HEK293T (cell line): ENCODE measurements around the gene CDKN3.

ENCODE experiments used
- ARNT ChIP-seq: fragments of 450-650 bp; IDR thresholded peaks from 2 replicates; pipeline ENCODE4 v1.6.1; 2017; ENCODE audit warnings: mild to moderate bottlenecking
- BHLHE40 ChIP-seq: fragments of 450-650 bp; IDR thresholded peaks from 2 replicates; pipeline ENCODE4 v1.6.1; 2016; ENCODE audit warnings: mild to moderate bottlenecking, moderate library complexity, borderline replicate concordance
- ELF4 ChIP-seq: fragments of 450-650 bp; IDR thresholded peaks from 2 replicates; pipeline ENCODE4 v1.6.1; 2017; ENCODE audit warnings: antibody characterized with exemption
- FOXA1 ChIP-seq: fragments of 450-650 bp; IDR thresholded peaks from 2 replicates; pipeline ENCODE4 v1.6.1; 2016; ENCODE audit warnings: mild to moderate bottlenecking
- FOXK2 ChIP-seq: fragments of 450-650 bp; IDR thresholded peaks from 2 replicates; pipeline ENCODE4 v1.6.1; 2016; ENCODE audit warnings: mild to moderate bottlenecking
- FOXM1 ChIP-seq: fragments of 450-650 bp; IDR thresholded peaks from 2 replicates; pipeline ENCODE4 v1.6.1; 2017; ENCODE audit warnings: mild to moderate bottlenecking, borderline replicate concordance
- HDGF ChIP-seq: fragments of 450-650 bp; IDR thresholded peaks from 2 replicates; pipeline ENCODE4 v1.6.1; 2017; ENCODE audit warnings: antibody characterized with exemption, borderline replicate concordance
- NFRKB ChIP-seq: fragments of 450-650 bp; IDR thresholded peaks from 2 replicates; pipeline ENCODE4 v1.6.1; 2016; ENCODE audit warnings: mild to moderate bottlenecking, moderate library complexity
- PKNOX1 ChIP-seq: fragments of 450-650 bp; IDR thresholded peaks from 2 replicates; pipeline ENCODE4 v1.6.1; 2016
- SP1 ChIP-seq: fragments of 450-650 bp; IDR thresholded peaks from 2 replicates; pipeline ENCODE4 v1.6.1; 2017
- SUZ12 ChIP-seq: fragments of 450-650 bp; IDR thresholded peaks from 2 replicates; pipeline ENCODE4 v1.6.1; 2016; ENCODE audit warnings: mild to moderate bottlenecking
- ZNF384 ChIP-seq: fragments of 450-650 bp; IDR thresholded peaks from 2 replicates; pipeline ENCODE4 v1.6.1; 2016

DNA sequence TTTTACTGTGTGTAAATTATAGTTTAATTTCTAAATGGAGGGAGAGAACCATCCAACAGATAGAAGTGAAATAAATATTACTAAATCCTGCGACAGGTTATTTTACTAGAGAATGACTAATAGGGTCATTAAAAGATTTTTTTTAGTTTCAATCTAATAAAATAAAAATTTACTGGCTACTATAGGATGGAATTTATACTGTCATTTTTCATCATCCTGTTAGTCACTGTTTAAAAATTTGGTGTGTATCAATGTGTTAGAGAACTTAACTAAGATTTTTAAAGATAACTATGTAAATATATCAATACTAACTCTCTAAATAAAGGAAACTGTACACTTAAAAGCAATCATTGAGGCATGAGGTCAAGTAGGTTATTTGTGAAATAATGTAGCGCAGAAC is 41.1 kb upstream of the CDKN3 start:
- TF ChIP-seq FOXK2 (no peak), SP1 (no peak), ARNT (no peak), FOXM1 (no peak), SUZ12 (no peak), ZNF384 (no peak), ELF4 (no peak), PKNOX1 (no peak), BHLHE40 (no peak), HDGF (no peak), FOXA1 (no peak), NFRKB (no peak)
